ENCODE results near the gene SSNA1.

- TF ChIP-seq CTCF (IDR thresholded peaks at IDR 0.05; ENCODE audit: poor library complexity) = no peak
- no peak for TF ChIP-seq EZH2phosphoT487 (IDR thresholded peaks at IDR 0.05; ENCODE audit: low read depth, severe bottlenecking, unreplicated experiment)
- no peak for TF ChIP-seq EZH2 (IDR thresholded peaks at IDR 0.05; ENCODE audit: borderline replicate concordance)
These were observed 34.8 kb downstream of the SSNA1 start for GRCh38 chr9:137223078-137223970.

All from hepatocyte (in vitro differentiated cells).